Natural killer cell (primary cell): ENCODE results near the gene NDUFB11. TPM values are rescaled to one million over a fixed set of nuclear protein-coding genes. Genes with fewer than 3 reads are reported as not detected.
A peak's percentile ranks its signal among the peaks of the same experiment; 100 is the strongest.

Experiments
- ATAC-seq, 3 donors: fragments of 150-1000 bp in 2 of 3; fragments of 200-7000 bp in 1 of 3; cut with Tn5 transposase; 1 replicate in 1 of 3; 2 replicates in 2 of 3; pipeline ENCODE4 v1.10.0; 2021; ENCODE audit warnings: mild to moderate bottlenecking in 2 of 3, moderate library complexity in 2 of 3
- DNase-seq, 2 donors: peaks; one replicate each; pipeline versions ENCODE4 v3.0.0 to v3.0.0-alpha.2; 2013 to 2021; ENCODE audit warnings: mixed read lengths in 1 of 2
- H3K27ac ChIP-seq: one replicate; pipeline ENCODE4 v1.5.1; 2013; ENCODE audit warnings: mild to moderate bottlenecking, low read length
- H3K27me3 ChIP-seq: one replicate; pipeline ENCODE4 v1.6.1; 2013; ENCODE audit warnings: low read length; ENCODE audit not compliant: control insufficient read depth, insufficient read depth
- H3K36me3 ChIP-seq: one replicate; pipeline ENCODE4 v1.6.1; 2013; ENCODE audit warnings: low read length; ENCODE audit not compliant: control insufficient read depth, insufficient read depth
- H3K4me1 ChIP-seq: one replicate; pipeline ENCODE4 v1.6.1; 2013; ENCODE audit warnings: low read length; ENCODE audit not compliant: control insufficient read depth, insufficient read depth
- H3K4me3 ChIP-seq: one replicate; pipeline ENCODE4 v1.5.1; 2013; ENCODE audit warnings: low read length
- H3K9me3 ChIP-seq: one replicate; pipeline ENCODE4 v1.6.1; 2013; ENCODE audit warnings: low read length; ENCODE audit not compliant: control insufficient read depth, insufficient read depth
- H3K27ac Mint-ChIP-seq, 2 donors: one replicate each; pipeline ENCODE4 v1.8.0; 2022; ENCODE audit warnings: mild to moderate bottlenecking in 2 of 2, mixed read lengths in 2 of 2, moderate library complexity in 1 of 2
- H3K27me3 Mint-ChIP-seq, 2 donors: one replicate each; pipeline ENCODE4 v1.8.0; 2022; ENCODE audit warnings: low read depth in 2 of 2, mixed read lengths in 2 of 2
- H3K36me3 Mint-ChIP-seq: one replicate; pipeline ENCODE4 v1.8.0; 2022; ENCODE audit warnings: mixed read lengths
- H3K4me1 Mint-ChIP-seq, 2 donors: one replicate each; pipeline ENCODE4 v1.8.0; 2022; ENCODE audit warnings: mixed read lengths in 2 of 2
- H3K4me3 Mint-ChIP-seq: one replicate; pipeline ENCODE4 v1.8.0; 2022; ENCODE audit warnings: mild to moderate bottlenecking, moderate library complexity, mixed read lengths
- H3K9me3 Mint-ChIP-seq, 2 donors: one replicate each; pipeline ENCODE4 v1.8.0; 2022; ENCODE audit warnings: mixed read lengths in 2 of 2
- CTCF ChIP-seq: fragments of 200-600 bp; IDR thresholded peaks from one replicate; pipeline ENCODE4 v1.8.0; 2022; ENCODE audit warnings: antibody characterized with exemption
- WGBS: methylation state at CpG from one replicate; pipeline ENCODE4 v1.1.7; 2013; ENCODE audit warnings: missing lambda C conversion rate; ENCODE audit not compliant: insufficient coverage; 5-methylcytosine and 5-hydroxymethylcytosine counted together
- intact Hi-C: fragments of 100-400 bp; cut with micrococcal nuclease; formaldehyde crosslinking; loops from one replicate; pipeline ENCODE4 v1.14.2; 2022
- total RNA-seq, 4 donors: library from RNA; stranded (reverse); fragments of 120-200 nt in 1 of 4; gene quantifications; one replicate each; pipeline versions ENCODE4 v1.2.3 to v1.2.4, GENCODE V29; 2013 to 2022

Gene NDUFB11
- total RNA-seq, 3 donors from 2014 or later (not counting 1 experiment from before 2014, with no cell fraction given), result 38.2 to 43.3 (median 42.3) TPM

GRCh38 chrX:47176101-47176740, 31.7 kb upstream of the NDUFB11 start:
- Mint-ChIP-seq H3K27me3 (no peaks in the 10 kb centered on the region), H3K36me3 (no peaks in the 10 kb centered on the region), H3K9me3 (no peaks in the 10 kb centered on the region), H3K4me3 (no peak overlapping the region), H3K27ac (peak overlapping the region in 1 of 2 donors; percentile 52), H3K4me1 (peaks cover 0 to 11% of the 10 kb centered on the region in 2 donors)
- intact Hi-C loops, result no loop called here
- Histone ChIP-seq H3K4me1 (no peaks in the 10 kb centered on the region), H3K27ac (no peak overlapping the region), H3K36me3 (peaks cover 51% of the 10 kb centered on the region), H3K9me3 (no peaks in the 10 kb centered on the region), H3K4me3 (no peak overlapping the region), H3K27me3 (no peaks in the 10 kb centered on the region)
- ATAC-seq (no peak), DNase-seq (no peak)
- no peak for TF ChIP-seq CTCF
- 97% methylated on average over 23 of the region's 23 CpGs for WGBS

- Mint-ChIP-seq H3K27ac (no peak overlapping the region), H3K4me3 (no peak overlapping the region), H3K36me3 (no peaks in the 10 kb centered on the region), H3K4me1 (peaks cover 0 to 11% of the 10 kb centered on the region in 2 donors), H3K27me3 (no peaks in the 10 kb centered on the region), H3K9me3 (no peaks in the 10 kb centered on the region)
- 96% methylated on average over 12 of the region's 12 CpGs for WGBS
- H3K27ac ChIP-seq, result no peak overlapping the region
- no peaks in the 10 kb centered on the region for H3K4me1 ChIP-seq
- intact Hi-C loops, result no loop called here
- ATAC-seq (no peak), DNase-seq (no peak)
- H3K4me3 ChIP-seq, result no peak overlapping the region
- no peaks in the 10 kb centered on the region for H3K27me3 ChIP-seq
- no peak for TF ChIP-seq CTCF
- H3K36me3 ChIP-seq, result peaks cover 53% of the 10 kb centered on the region
- no peaks in the 10 kb centered on the region for H3K9me3 ChIP-seq
Measured at GRCh38 chrX:47175588-47175980, 31.1 kb upstream of the NDUFB11 start.

- no peaks in the 10 kb centered on the region for H3K36me3 Mint-ChIP-seq
Measured at GRCh38 chrX:47174846-47175587, 30.5 kb upstream of the NDUFB11 start.

More at GRCh38 chrX:47174846-47175587, 30.5 kb upstream of the NDUFB11 start:
- intact Hi-C loops, result no loop called here
- no peaks in the 10 kb centered on the region for H3K27me3 Mint-ChIP-seq
- H3K9me3 Mint-ChIP-seq, result no peaks in the 10 kb centered on the region
- H3K27me3 ChIP-seq, result no peaks in the 10 kb centered on the region
- H3K4me1 Mint-ChIP-seq, result peaks cover 0 to 11% of the 10 kb centered on the region in 2 donors
- no peaks in the 10 kb centered on the region for H3K4me1 ChIP-seq
- H3K4me3 Mint-ChIP-seq, result no peak overlapping the region
- no peak for TF ChIP-seq CTCF
- ATAC-seq (no peak), DNase-seq (no peak)
- H3K27ac ChIP-seq, result no peak overlapping the region
- WGBS, result 95% methylated on average over 23 of the region's 23 CpGs
- H3K36me3 ChIP-seq, result peaks cover 58% of the 10 kb centered on the region
- H3K4me3 ChIP-seq, result no peak overlapping the region
- H3K9me3 ChIP-seq, result no peaks in the 10 kb centered on the region
- H3K27ac Mint-ChIP-seq, result no peak overlapping the region
